Gastroesophageal sphincter (tissue), 3 donors: ENCODE results near the gene ARNT2.

ENCODE experiments used
- EP300 ChIP-seq: sonication (generic); formaldehyde crosslinking; IDR thresholded peaks from one replicate; pipeline ENCODE4 v1.6.1; 2017; ENCODE audit warnings: antibody characterized with exemption, mild to moderate bottlenecking
- POLR2A ChIP-seq, 2 donors: fragments of 450-650 bp; IDR thresholded peaks; one replicate each; pipeline ENCODE4 v1.6.1; 2017; ENCODE audit warnings: antibody characterized with exemption in 2 of 2, mild to moderate bottlenecking in 2 of 2, moderate library complexity in 1 of 2
- POLR2AphosphoS5 ChIP-seq: sonication (generic); formaldehyde crosslinking; IDR thresholded peaks from one replicate; pipeline ENCODE4 v1.6.1; 2017; ENCODE audit warnings: antibody characterized with exemption
- TF ChIP-seq, protein P1 (sequence below), 4 experiments: fragments of 200-600 bp in 2 of 4; fragments of 450-650 bp in 2 of 4; sonication (generic) in 1 of 4; IDR thresholded peaks; one replicate each; pipeline ENCODE4 v1.5.1; 2017 to 2019; ENCODE audit warnings: antibody characterized with exemption in 4 of 4, mild to moderate bottlenecking in 2 of 4, moderate library complexity in 2 of 4

DNA sequence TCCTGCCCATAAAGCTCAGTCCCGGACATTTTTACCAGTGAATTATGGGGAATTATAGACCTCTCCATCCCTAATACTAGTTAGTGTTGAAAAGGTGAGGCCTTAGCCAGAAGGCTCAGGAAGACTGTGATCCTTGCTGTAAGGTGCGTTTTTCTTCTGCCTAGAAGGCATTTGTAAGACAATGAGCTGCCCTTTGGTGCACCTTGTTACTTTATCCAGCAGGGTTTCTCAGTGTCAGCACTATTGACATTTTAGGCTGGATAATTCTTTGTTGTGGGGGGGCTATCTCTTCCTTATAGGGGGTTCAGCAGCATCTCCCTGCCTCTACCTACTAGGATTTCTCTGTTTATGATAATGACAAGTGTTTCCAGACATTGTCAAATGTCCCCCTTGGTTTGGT lies 182.8 kb downstream of the ARNT2 start:
- TF ChIP-seq, protein P1, sequence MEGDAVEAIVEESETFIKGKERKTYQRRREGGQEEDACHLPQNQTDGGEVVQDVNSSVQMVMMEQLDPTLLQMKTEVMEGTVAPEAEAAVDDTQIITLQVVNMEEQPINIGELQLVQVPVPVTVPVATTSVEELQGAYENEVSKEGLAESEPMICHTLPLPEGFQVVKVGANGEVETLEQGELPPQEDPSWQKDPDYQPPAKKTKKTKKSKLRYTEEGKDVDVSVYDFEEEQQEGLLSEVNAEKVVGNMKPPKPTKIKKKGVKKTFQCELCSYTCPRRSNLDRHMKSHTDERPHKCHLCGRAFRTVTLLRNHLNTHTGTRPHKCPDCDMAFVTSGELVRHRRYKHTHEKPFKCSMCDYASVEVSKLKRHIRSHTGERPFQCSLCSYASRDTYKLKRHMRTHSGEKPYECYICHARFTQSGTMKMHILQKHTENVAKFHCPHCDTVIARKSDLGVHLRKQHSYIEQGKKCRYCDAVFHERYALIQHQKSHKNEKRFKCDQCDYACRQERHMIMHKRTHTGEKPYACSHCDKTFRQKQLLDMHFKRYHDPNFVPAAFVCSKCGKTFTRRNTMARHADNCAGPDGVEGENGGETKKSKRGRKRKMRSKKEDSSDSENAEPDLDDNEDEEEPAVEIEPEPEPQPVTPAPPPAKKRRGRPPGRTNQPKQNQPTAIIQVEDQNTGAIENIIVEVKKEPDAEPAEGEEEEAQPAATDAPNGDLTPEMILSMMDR (IDR thresholded peaks at IDR 0.05), result no peak
- no peak for TF ChIP-seq EP300
- TF ChIP-seq POLR2AphosphoS5, result no peak
- TF ChIP-seq POLR2A (IDR thresholded peaks at IDR 0.05), result no peak
